CD14-positive monocyte (primary cell): ENCODE data around the gene PPP1R13L. TPM values are rescaled to one million over a fixed set of nuclear protein-coding genes. Genes with fewer than 3 reads are reported as not detected.
A peak's percentile ranks its signal among the peaks of the same experiment; 100 is the strongest.

Source experiments
- DNase-seq, 3 donors: peaks; one replicate each; pipeline ENCODE4 v3.0.0-alpha.2; 2011 to 2022
- H2AFZ ChIP-seq: 2 replicates; pipeline ENCODE4 v1.6.0; 2012; ENCODE audit warnings: mild to moderate bottlenecking, low read depth, low read length, inconsistent platforms; ENCODE audit not compliant: insufficient read depth, poor library complexity, severe bottlenecking
- H3K27ac ChIP-seq, 2 donors: 1 replicate in 1 of 2; 2 replicates in 1 of 2; pipeline ENCODE4 v1.5.1; 2012 to 2013; ENCODE audit warnings: low read length in 2 of 2, control low read depth in 1 of 2, inconsistent platforms in 1 of 2, low read depth in 1 of 2, mild to moderate bottlenecking in 1 of 2
- H3K27me3 ChIP-seq, 2 donors: one replicate each; pipeline versions ENCODE4 v1.6.0 to v1.6.1; 2011 to 2013; ENCODE audit warnings: low read length in 2 of 2; ENCODE audit not compliant: control insufficient read depth in 2 of 2, insufficient read depth in 2 of 2
- H3K36me3 ChIP-seq, 2 donors: replicated peaks in 1 of 2; 1 replicate in 1 of 2; 2 replicates in 1 of 2; pipeline versions ENCODE4 v1.5.1 to v1.6.1; 2012 to 2013; ENCODE audit warnings: low read length in 2 of 2, control low read depth in 1 of 2, inconsistent platforms in 1 of 2, mild to moderate bottlenecking in 1 of 2; ENCODE audit not compliant: insufficient read depth in 2 of 2, control insufficient read depth in 1 of 2
- H3K4me1 ChIP-seq, 2 donors: 1 replicate in 1 of 2; 2 replicates in 1 of 2; pipeline versions ENCODE4 v1.5.1 to v1.6.1; 2012 to 2013; ENCODE audit warnings: low read length in 2 of 2, control low read depth in 1 of 2, inconsistent platforms in 1 of 2, mild to moderate bottlenecking in 1 of 2, moderate library complexity in 1 of 2; ENCODE audit not compliant: insufficient read depth in 2 of 2, control insufficient read depth in 1 of 2
- H3K4me2 ChIP-seq: replicated peaks from 2 replicates; pipeline ENCODE3; 2012; ENCODE audit warnings: low read length, moderate library complexity, mild to moderate bottlenecking; ENCODE audit not compliant: poor library complexity, severe bottlenecking; ENCODE audit errors: extremely low read depth
- H3K4me3 ChIP-seq, 3 experiments: fragments of 200-600 bp in 1 of 3; sonication (generic) in 1 of 3; replicated peaks in 1 of 3; 1 replicate in 2 of 3; 2 replicates in 1 of 3; pipeline ENCODE4 v1.5.1; 2011 to 2013; ENCODE audit warnings: low read length in 3 of 3, mild to moderate bottlenecking in 3 of 3, control low read depth in 2 of 3, low read depth in 2 of 3, inconsistent platforms in 1 of 3, moderate library complexity in 1 of 3
- H3K79me2 ChIP-seq: 2 replicates; pipeline ENCODE4 v1.6.0; 2012; ENCODE audit warnings: mild to moderate bottlenecking, control low read depth, inconsistent platforms, low read length, moderate library complexity; ENCODE audit not compliant: insufficient read depth
- H3K9ac ChIP-seq: 2 replicates; pipeline ENCODE4 v1.6.0; 2017; ENCODE audit warnings: low read length, mild to moderate bottlenecking; ENCODE audit not compliant: insufficient read depth, poor library complexity, severe bottlenecking
- H3K9me3 ChIP-seq, 2 donors: replicated peaks in 1 of 2; 1 replicate in 1 of 2; 2 replicates in 1 of 2; pipeline versions ENCODE4 v1.5.1 to v1.6.1; 2012 to 2013; ENCODE audit warnings: low read length in 2 of 2, control low read depth in 1 of 2; ENCODE audit not compliant: control insufficient read depth in 1 of 2, insufficient read depth in 1 of 2
- H4K20me1 ChIP-seq: 2 replicates; pipeline ENCODE4 v1.6.0; 2012; ENCODE audit warnings: mild to moderate bottlenecking, low read length, control low read depth, moderate library complexity; ENCODE audit not compliant: insufficient read depth
- H3K27ac Mint-ChIP-seq, 7 donors: one replicate each; pipeline ENCODE4 v1.8.0; 2020; ENCODE audit warnings: mild to moderate bottlenecking in 7 of 7, mixed read lengths in 7 of 7, moderate library complexity in 6 of 7, inconsistent platforms in 2 of 7
- H3K27me3 Mint-ChIP-seq, 3 donors: one replicate each; pipeline ENCODE4 v1.8.0; 2021 to 2022; ENCODE audit warnings: low read depth in 3 of 3, mild to moderate bottlenecking in 3 of 3, mixed read lengths in 3 of 3, moderate library complexity in 3 of 3, inconsistent platforms in 1 of 3
- H3K36me3 Mint-ChIP-seq, 2 donors: one replicate each; pipeline ENCODE4 v1.8.0; 2020; ENCODE audit warnings: mixed read lengths in 2 of 2, inconsistent platforms in 1 of 2, mild to moderate bottlenecking in 1 of 2
- H3K4me1 Mint-ChIP-seq: one replicate; pipeline ENCODE4 v1.8.0; 2020; ENCODE audit warnings: mild to moderate bottlenecking, mixed read lengths
- H3K4me3 Mint-ChIP-seq, 2 donors: one replicate each; pipeline ENCODE4 v1.8.0; 2020; ENCODE audit warnings: mild to moderate bottlenecking in 2 of 2, mixed read lengths in 2 of 2, moderate library complexity in 1 of 2
- H3K9me3 Mint-ChIP-seq, 7 donors: one replicate each; pipeline ENCODE4 v1.8.0; 2020 to 2022; ENCODE audit warnings: mixed read lengths in 7 of 7, mild to moderate bottlenecking in 6 of 7, moderate library complexity in 6 of 7, inconsistent platforms in 2 of 7
- CTCF ChIP-seq: fragments of 200-600 bp; IDR thresholded peaks from one replicate; pipeline ENCODE4 v1.8.0; 2022; ENCODE audit warnings: antibody characterized with exemption, mild to moderate bottlenecking
- WGBS: methylation state at CpG from one replicate; pipeline ENCODE4 v1.1.5; 2013; ENCODE audit warnings: missing lambda C conversion rate; ENCODE audit not compliant: insufficient coverage; 5-methylcytosine and 5-hydroxymethylcytosine counted together
- intact Hi-C, 2 donors: fragments of 100-400 bp; cut with micrococcal nuclease; formaldehyde crosslinking; loops; one replicate each; pipeline versions ENCODE4 v1.15.0 to v1.15.1; 2023
- polyA plus RNA-seq, 3 donors: library from polyadenylated mRNA; depleted of rRNA in 1 of 3; unstranded in 2 of 3; stranded (reverse) in 1 of 3; fragments of 300-500 nt in 2 of 3; fragments of >200 nt in 1 of 3; fragmentation: Illumina TruSeq in 2 of 3; gene quantifications; 1 replicate in 2 of 3; 2 replicates in 1 of 3; pipeline ENCODE4 v1.2.3, GENCODE V29; 2012 to 2021

Gene PPP1R13L
- polyA plus RNA-seq, 3 donors: 0.18 to 1.8 (median 0.45) TPM

- WGBS: 98% methylated on average over 10 of the region's 12 CpGs
- DNase-seq: no peak
These were observed 46.6 kb downstream of the PPP1R13L start for GRCh38 chr19:45358213-45358792.

DNA sequence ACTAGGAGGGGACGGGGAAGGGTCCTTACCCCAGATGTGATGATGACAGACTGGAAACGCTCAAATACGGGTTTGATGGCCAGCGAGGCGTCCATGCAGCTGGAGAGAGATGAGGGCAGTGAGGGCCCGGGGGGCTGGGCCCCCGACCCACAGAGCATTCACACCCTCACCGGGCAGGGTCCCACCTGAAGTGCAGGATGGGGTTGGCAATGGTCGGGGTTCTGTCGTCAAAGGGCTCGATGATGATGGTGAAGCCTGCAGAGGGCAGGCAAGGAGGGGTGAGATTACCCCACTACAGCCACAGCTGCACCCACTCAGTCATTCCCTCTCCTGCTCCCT lies 47.5 kb downstream of the PPP1R13L start:
- no peak overlapping the region for H2AFZ ChIP-seq
- H3K27me3 Mint-ChIP-seq: no peaks in the 10 kb centered on the region
- no peak for DNase-seq
- no peaks in the 10 kb centered on the region for H3K27me3 ChIP-seq
- peaks cover 58 to 86% of the 10 kb centered on the region in 2 donors for H3K36me3 Mint-ChIP-seq
- intact Hi-C loops: no loop called here
- H4K20me1 ChIP-seq: no peaks in the 10 kb centered on the region
- H3K4me3 Mint-ChIP-seq: no peak overlapping the region
- 94% methylated on average over 7 of the region's 11 CpGs for WGBS
- no peak overlapping the region for H3K27ac ChIP-seq
- H3K9me3 ChIP-seq: no peaks in the 10 kb centered on the region
- no peaks in the 10 kb centered on the region for H3K4me1 Mint-ChIP-seq
- TF ChIP-seq CTCF: no peak
- H3K9ac ChIP-seq: no peak overlapping the region
- H3K4me3 ChIP-seq: no peak overlapping the region
- no peak overlapping the region for H3K4me2 ChIP-seq
- H3K36me3 ChIP-seq: peaks cover 32 to 79% of the 10 kb centered on the region in 2 donors
- peaks cover 0 to 3% (median 0%) of the 10 kb centered on the region in 7 donors for H3K9me3 Mint-ChIP-seq
- H3K4me1 ChIP-seq: no peaks in the 10 kb centered on the region
- no peaks in the 10 kb centered on the region for H3K79me2 ChIP-seq
- peak overlapping the region in 2 of 7 donors; percentile 0 to 42 for H3K27ac Mint-ChIP-seq

More at GRCh38 chr19:45358213-45358792, 46.6 kb downstream of the PPP1R13L start:
- Histone ChIP-seq H3K36me3 (peaks cover 31 to 77% of the 10 kb centered on the region in 2 donors), H3K4me1 (no peaks in the 10 kb centered on the region), H3K9ac (no peak overlapping the region), H3K27ac (no peak overlapping the region), H3K9me3 (no peaks in the 10 kb centered on the region), H3K4me2 (no peak overlapping the region), H3K79me2 (no peaks in the 10 kb centered on the region), H4K20me1 (no peaks in the 10 kb centered on the region), H3K27me3 (no peaks in the 10 kb centered on the region), H2AFZ (no peak overlapping the region), H3K4me3 (no peak overlapping the region)
- Mint-ChIP-seq H3K4me3 (no peak overlapping the region), H3K27me3 (no peaks in the 10 kb centered on the region), H3K27ac (no peak overlapping the region), H3K4me1 (no peaks in the 10 kb centered on the region), H3K36me3 (peaks cover 54 to 83% of the 10 kb centered on the region in 2 donors), H3K9me3 (peaks cover 0 to 3% (median 0%) of the 10 kb centered on the region in 7 donors)
- intact Hi-C loops: no loop called here
- no peak for TF ChIP-seq CTCF
